CD14-positive monocyte (primary cell): ENCODE data around the gene HSF4. TPM values are rescaled to one million over a fixed set of nuclear protein-coding genes. Genes with fewer than 3 reads are reported as not detected.

ENCODE experiments used
- DNase-seq, 3 donors: peaks; one replicate each; pipeline ENCODE4 v3.0.0-alpha.2; 2011 to 2022
- H2AFZ ChIP-seq: 2 replicates; pipeline ENCODE4 v1.6.0; 2012; ENCODE audit warnings: mild to moderate bottlenecking, low read depth, low read length, inconsistent platforms; ENCODE audit not compliant: insufficient read depth, poor library complexity, severe bottlenecking
- H3K27ac ChIP-seq, 2 donors: 1 replicate in 1 of 2; 2 replicates in 1 of 2; pipeline ENCODE4 v1.5.1; 2012 to 2013; ENCODE audit warnings: low read length in 2 of 2, control low read depth in 1 of 2, inconsistent platforms in 1 of 2, low read depth in 1 of 2, mild to moderate bottlenecking in 1 of 2
- H3K27me3 ChIP-seq, 2 donors: one replicate each; pipeline versions ENCODE4 v1.6.0 to v1.6.1; 2011 to 2013; ENCODE audit warnings: low read length in 2 of 2; ENCODE audit not compliant: control insufficient read depth in 2 of 2, insufficient read depth in 2 of 2
- H3K36me3 ChIP-seq, 2 donors: replicated peaks in 1 of 2; 1 replicate in 1 of 2; 2 replicates in 1 of 2; pipeline versions ENCODE4 v1.5.1 to v1.6.1; 2012 to 2013; ENCODE audit warnings: low read length in 2 of 2, control low read depth in 1 of 2, inconsistent platforms in 1 of 2, mild to moderate bottlenecking in 1 of 2; ENCODE audit not compliant: insufficient read depth in 2 of 2, control insufficient read depth in 1 of 2
- H3K4me1 ChIP-seq, 2 donors: 1 replicate in 1 of 2; 2 replicates in 1 of 2; pipeline versions ENCODE4 v1.5.1 to v1.6.1; 2012 to 2013; ENCODE audit warnings: low read length in 2 of 2, control low read depth in 1 of 2, inconsistent platforms in 1 of 2, mild to moderate bottlenecking in 1 of 2, moderate library complexity in 1 of 2; ENCODE audit not compliant: insufficient read depth in 2 of 2, control insufficient read depth in 1 of 2
- H3K4me2 ChIP-seq: replicated peaks from 2 replicates; pipeline ENCODE3; 2012; ENCODE audit warnings: low read length, moderate library complexity, mild to moderate bottlenecking; ENCODE audit not compliant: poor library complexity, severe bottlenecking; ENCODE audit errors: extremely low read depth
- H3K4me3 ChIP-seq, 3 experiments: fragments of 200-600 bp in 1 of 3; sonication (generic) in 1 of 3; replicated peaks in 1 of 3; 1 replicate in 2 of 3; 2 replicates in 1 of 3; pipeline ENCODE4 v1.5.1; 2011 to 2013; ENCODE audit warnings: low read length in 3 of 3, mild to moderate bottlenecking in 3 of 3, control low read depth in 2 of 3, low read depth in 2 of 3, inconsistent platforms in 1 of 3, moderate library complexity in 1 of 3
- H3K79me2 ChIP-seq: 2 replicates; pipeline ENCODE4 v1.6.0; 2012; ENCODE audit warnings: mild to moderate bottlenecking, control low read depth, inconsistent platforms, low read length, moderate library complexity; ENCODE audit not compliant: insufficient read depth
- H3K9ac ChIP-seq: 2 replicates; pipeline ENCODE4 v1.6.0; 2017; ENCODE audit warnings: low read length, mild to moderate bottlenecking; ENCODE audit not compliant: insufficient read depth, poor library complexity, severe bottlenecking
- H3K9me3 ChIP-seq, 2 donors: replicated peaks in 1 of 2; 1 replicate in 1 of 2; 2 replicates in 1 of 2; pipeline versions ENCODE4 v1.5.1 to v1.6.1; 2012 to 2013; ENCODE audit warnings: low read length in 2 of 2, control low read depth in 1 of 2; ENCODE audit not compliant: control insufficient read depth in 1 of 2, insufficient read depth in 1 of 2
- H4K20me1 ChIP-seq: 2 replicates; pipeline ENCODE4 v1.6.0; 2012; ENCODE audit warnings: mild to moderate bottlenecking, low read length, control low read depth, moderate library complexity; ENCODE audit not compliant: insufficient read depth
- H3K27ac Mint-ChIP-seq, 7 donors: one replicate each; pipeline ENCODE4 v1.8.0; 2020; ENCODE audit warnings: mild to moderate bottlenecking in 7 of 7, mixed read lengths in 7 of 7, moderate library complexity in 6 of 7, inconsistent platforms in 2 of 7
- H3K27me3 Mint-ChIP-seq, 3 donors: one replicate each; pipeline ENCODE4 v1.8.0; 2021 to 2022; ENCODE audit warnings: low read depth in 3 of 3, mild to moderate bottlenecking in 3 of 3, mixed read lengths in 3 of 3, moderate library complexity in 3 of 3, inconsistent platforms in 1 of 3
- H3K36me3 Mint-ChIP-seq, 2 donors: one replicate each; pipeline ENCODE4 v1.8.0; 2020; ENCODE audit warnings: mixed read lengths in 2 of 2, inconsistent platforms in 1 of 2, mild to moderate bottlenecking in 1 of 2
- H3K4me1 Mint-ChIP-seq: one replicate; pipeline ENCODE4 v1.8.0; 2020; ENCODE audit warnings: mild to moderate bottlenecking, mixed read lengths
- H3K4me3 Mint-ChIP-seq, 2 donors: one replicate each; pipeline ENCODE4 v1.8.0; 2020; ENCODE audit warnings: mild to moderate bottlenecking in 2 of 2, mixed read lengths in 2 of 2, moderate library complexity in 1 of 2
- H3K9me3 Mint-ChIP-seq, 7 donors: one replicate each; pipeline ENCODE4 v1.8.0; 2020 to 2022; ENCODE audit warnings: mixed read lengths in 7 of 7, mild to moderate bottlenecking in 6 of 7, moderate library complexity in 6 of 7, inconsistent platforms in 2 of 7
- CTCF ChIP-seq: fragments of 200-600 bp; IDR thresholded peaks from one replicate; pipeline ENCODE4 v1.8.0; 2022; ENCODE audit warnings: antibody characterized with exemption, mild to moderate bottlenecking
- WGBS: methylation state at CpG from one replicate; pipeline ENCODE4 v1.1.5; 2013; ENCODE audit warnings: missing lambda C conversion rate; ENCODE audit not compliant: insufficient coverage; 5-methylcytosine and 5-hydroxymethylcytosine counted together
- intact Hi-C, 2 donors: fragments of 100-400 bp; cut with micrococcal nuclease; formaldehyde crosslinking; loops; one replicate each; pipeline versions ENCODE4 v1.15.0 to v1.15.1; 2023
- polyA plus RNA-seq, 3 donors: library from polyadenylated mRNA; depleted of rRNA in 1 of 3; unstranded in 2 of 3; stranded (reverse) in 1 of 3; fragments of 300-500 nt in 2 of 3; fragments of >200 nt in 1 of 3; fragmentation: Illumina TruSeq in 2 of 3; gene quantifications; 1 replicate in 2 of 3; 2 replicates in 1 of 3; pipeline ENCODE4 v1.2.3, GENCODE V29; 2012 to 2021

The HSF4 gene
- polyA plus RNA-seq, 3 donors, result 53.4 TPM; not detected in 2

- Mint-ChIP-seq H3K4me1 (peaks cover 50% of the 10 kb centered on the region), H3K36me3 (peaks cover 34 to 37% of the 10 kb centered on the region in 2 donors), H3K27me3 (peaks cover 50 to 89% (median 63%) of the 10 kb centered on the region in 3 donors), H3K27ac (no peak overlapping the region), H3K9me3 (peaks cover 0 to 19% (median 5%) of the 10 kb centered on the region in 7 donors), H3K4me3 (peak overlapping the region; percentile 80 to 93)
- H3K9ac ChIP-seq, result peak overlapping the region; percentile 15
- DNase-seq, result no peak
- H3K4me1 ChIP-seq, result peaks cover 62 to 70% of the 10 kb centered on the region in 2 donors
- peak overlapping the region in 2 of 3 experiments; percentile 15 to 69 for H3K4me3 ChIP-seq
- H4K20me1 ChIP-seq, result peaks cover 32% of the 10 kb centered on the region
- intact Hi-C loops, result no loop called here
- H3K4me2 ChIP-seq, result peak overlapping the region; percentile 75
- no peaks in the 10 kb centered on the region for H3K36me3 ChIP-seq
- no peaks in the 10 kb centered on the region for H3K9me3 ChIP-seq
- 32% methylated on average over 31 of the region's 31 CpGs for WGBS
- H2AFZ ChIP-seq, result peak overlapping the region; percentile 70
- H3K79me2 ChIP-seq, result no peaks in the 10 kb centered on the region
- no peak overlapping the region for H3K27ac ChIP-seq
- peaks cover 13 to 52% of the 10 kb centered on the region in 2 donors for H3K27me3 ChIP-seq
- no peak for TF ChIP-seq CTCF
Observed at GRCh38 chr16:67174706-67175231, 10.2 kb downstream of the HSF4 start.

GRCh38 chr16:67176662-67177061, 12.1 kb downstream of the HSF4 start:
- Mint-ChIP-seq H3K27me3 (peaks cover 46 to 80% (median 57%) of the 10 kb centered on the region in 3 donors), H3K4me3 (peak overlapping the region in 1 of 2 donors; percentile 75), H3K4me1 (peaks cover 35% of the 10 kb centered on the region), H3K36me3 (peaks cover 32 to 33% of the 10 kb centered on the region in 2 donors), H3K9me3 (peaks cover 0 to 19% (median 5%) of the 10 kb centered on the region in 7 donors), H3K27ac (peak overlapping the region in 1 of 7 donors; percentile 69)
- intact Hi-C loops, result no loop called here
- DNase-seq, result no peak
- Histone ChIP-seq H2AFZ (no peak overlapping the region), H3K4me2 (no peak overlapping the region), H3K4me1 (peaks cover 51 to 58% of the 10 kb centered on the region in 2 donors), H3K9ac (no peak overlapping the region), H4K20me1 (peaks cover 32% of the 10 kb centered on the region), H3K9me3 (no peaks in the 10 kb centered on the region), H3K4me3 (no peak overlapping the region), H3K79me2 (no peaks in the 10 kb centered on the region), H3K27ac (no peak overlapping the region), H3K36me3 (no peaks in the 10 kb centered on the region), H3K27me3 (peaks cover 13 to 52% of the 10 kb centered on the region in 2 donors)
- WGBS, result 97% methylated on average over 12 of the region's 12 CpGs
- TF ChIP-seq CTCF, result no peak
